Rectal smooth muscle tissue (tissue), 1 donor: ENCODE data around the gene GLRX2.

Experiments
- H3K27ac ChIP-seq: one replicate; pipeline ENCODE4 v1.7.0; 2013; ENCODE audit warnings: low read depth, low read length, inconsistent platforms
- H3K27me3 ChIP-seq: one replicate; pipeline ENCODE4 v1.7.0; 2013; ENCODE audit warnings: low read length; ENCODE audit not compliant: control insufficient read depth, insufficient read depth
- H3K36me3 ChIP-seq: one replicate; pipeline ENCODE4 v1.7.0; 2013; ENCODE audit warnings: low read length; ENCODE audit not compliant: control insufficient read depth, insufficient read depth
- H3K4me1 ChIP-seq: one replicate; pipeline ENCODE4 v1.7.0; 2013; ENCODE audit warnings: low read length; ENCODE audit not compliant: control insufficient read depth, insufficient read depth
- H3K4me3 ChIP-seq: one replicate; pipeline ENCODE4 v1.7.0; 2013; ENCODE audit warnings: low read length
- H3K9ac ChIP-seq: one replicate; pipeline ENCODE4 v1.7.0; 2013; ENCODE audit warnings: low read length

The GLRX2 gene, protein sequence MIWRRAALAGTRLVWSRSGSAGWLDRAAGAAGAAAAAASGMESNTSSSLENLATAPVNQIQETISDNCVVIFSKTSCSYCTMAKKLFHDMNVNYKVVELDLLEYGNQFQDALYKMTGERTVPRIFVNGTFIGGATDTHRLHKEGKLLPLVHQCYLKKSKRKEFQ

GRCh38 chr1:193104907-193105820 lies at the start of gene GLRX2:
Gene GLRX2 (minus strand): TSS chr1:193105414. CDS start chr1:193105382, 32 bp downstream.
- Histone ChIP-seq H3K9ac (peak within 1 kb of the TSS; percentile 52), H3K4me3 (peak within 1 kb of the TSS; percentile 89), H3K27ac (peak within 1 kb of the TSS; percentile 88), H3K4me1 (peaks cover 5% of the 10 kb centered on the region), H3K36me3 (no peaks in the 10 kb centered on the region), H3K27me3 (no peaks in the 10 kb centered on the region)

- Histone ChIP-seq H3K27ac (no peak overlapping the region), H3K9ac (no peak overlapping the region), H3K4me1 (no peaks in the 10 kb centered on the region), H3K36me3 (peaks cover 5% of the 10 kb centered on the region), H3K27me3 (no peaks in the 10 kb centered on the region), H3K4me3 (no peak overlapping the region)
Measured at GRCh38 chr1:193144999-193145398, 39.8 kb upstream of the GLRX2 start.

DNA sequence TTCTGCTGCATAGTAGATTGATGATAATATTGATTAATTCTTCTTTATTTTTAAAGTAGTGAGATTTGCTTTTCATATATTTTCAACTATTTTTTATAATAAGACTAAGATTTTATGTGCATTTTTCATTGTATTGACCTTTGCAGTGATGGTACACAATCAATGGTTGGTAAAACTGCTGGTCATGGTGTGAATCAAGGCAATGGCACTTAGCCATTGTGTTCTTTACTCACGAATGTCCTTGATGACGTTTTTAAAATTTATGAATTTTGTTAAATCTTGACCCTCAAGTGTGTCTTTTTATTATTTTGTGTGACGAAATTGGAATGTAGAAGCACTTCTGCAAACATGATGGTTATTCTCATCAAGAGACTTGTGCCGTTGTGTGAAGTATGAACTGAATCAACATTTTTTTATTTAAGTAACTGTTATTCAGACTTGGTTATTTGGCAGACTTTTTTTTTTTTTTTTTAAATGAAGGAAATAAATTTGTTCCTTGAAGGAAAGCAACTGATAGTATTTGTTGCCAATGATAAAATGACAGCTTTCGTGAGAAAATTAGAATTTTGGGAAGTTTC lies 39.2 kb upstream of the GLRX2 start:
- no peak overlapping the region for H3K4me3 ChIP-seq
- H3K27ac ChIP-seq = no peak overlapping the region
- H3K27me3 ChIP-seq = no peaks in the 10 kb centered on the region
- no peaks in the 10 kb centered on the region for H3K4me1 ChIP-seq
- H3K9ac ChIP-seq = no peak overlapping the region
- H3K36me3 ChIP-seq = peaks cover 11% of the 10 kb centered on the region

DNA sequence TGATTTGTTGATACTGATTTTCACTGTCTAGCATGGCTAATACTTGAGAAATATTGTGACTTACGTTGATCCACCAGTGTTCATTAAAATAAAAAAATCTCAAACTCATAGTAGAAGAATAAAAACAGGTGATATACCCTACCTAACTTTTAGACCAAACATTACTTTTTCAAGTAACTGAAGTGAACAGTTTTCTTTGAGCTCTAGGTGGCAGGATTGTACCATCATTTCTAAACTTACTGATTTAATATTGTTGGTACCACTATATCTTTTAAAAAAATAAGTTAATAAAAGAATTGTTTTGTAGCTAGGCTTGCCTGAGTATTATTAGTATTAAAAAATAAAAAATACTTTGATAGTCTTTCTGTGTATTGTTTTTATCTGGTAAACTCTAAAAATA lies 38.1 kb upstream of the GLRX2 start:
- Histone ChIP-seq H3K27ac (no peak overlapping the region), H3K9ac (no peak overlapping the region), H3K4me1 (no peaks in the 10 kb centered on the region), H3K4me3 (no peak overlapping the region), H3K36me3 (peaks cover 14% of the 10 kb centered on the region), H3K27me3 (no peaks in the 10 kb centered on the region)

DNA sequence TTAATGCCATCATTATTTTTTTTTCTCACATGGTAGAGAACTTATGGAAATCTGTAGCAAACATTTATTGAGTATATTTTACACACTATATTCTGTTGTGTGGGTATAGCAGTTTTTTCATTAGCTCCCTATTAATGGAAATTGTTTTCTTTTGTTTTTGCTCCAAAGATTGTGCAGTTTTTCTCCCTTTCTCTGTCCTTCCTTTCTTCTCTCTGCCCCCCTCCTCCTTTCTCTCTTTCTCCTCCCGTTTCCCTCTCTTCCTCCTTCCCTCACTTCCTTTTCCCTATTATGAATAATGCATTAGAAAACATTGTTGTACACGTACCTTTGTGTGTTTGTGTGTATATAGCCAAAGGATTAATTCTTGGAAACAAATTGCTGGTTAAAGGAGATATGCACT lies 37.2 kb upstream of the GLRX2 start:
- Histone ChIP-seq H3K27ac (no peak overlapping the region), H3K9ac (no peak overlapping the region), H3K27me3 (no peaks in the 10 kb centered on the region), H3K4me1 (no peaks in the 10 kb centered on the region), H3K36me3 (peaks cover 9% of the 10 kb centered on the region), H3K4me3 (no peak overlapping the region)

GRCh38 chr1:193141804-193142203 lies 36.6 kb upstream of the GLRX2 start:
- Histone ChIP-seq H3K9ac (no peak overlapping the region), H3K4me3 (no peak overlapping the region), H3K27me3 (no peaks in the 10 kb centered on the region), H3K27ac (no peak overlapping the region), H3K36me3 (peaks cover 9% of the 10 kb centered on the region), H3K4me1 (no peaks in the 10 kb centered on the region)

GRCh38 chr1:193140254-193140653 lies 35.0 kb upstream of the GLRX2 start:
- Histone ChIP-seq H3K4me1 (no peaks in the 10 kb centered on the region), H3K27me3 (no peaks in the 10 kb centered on the region), H3K9ac (no peak overlapping the region), H3K36me3 (peaks cover 9% of the 10 kb centered on the region), H3K4me3 (no peak overlapping the region), H3K27ac (no peak overlapping the region)

- Histone ChIP-seq H3K36me3 (peaks cover 6% of the 10 kb centered on the region), H3K4me1 (no peaks in the 10 kb centered on the region), H3K9ac (no peak overlapping the region), H3K27ac (no peak overlapping the region), H3K27me3 (no peaks in the 10 kb centered on the region), H3K4me3 (no peak overlapping the region)
Measured at GRCh38 chr1:193131266-193131860, 26.1 kb upstream of the GLRX2 start.

DNA sequence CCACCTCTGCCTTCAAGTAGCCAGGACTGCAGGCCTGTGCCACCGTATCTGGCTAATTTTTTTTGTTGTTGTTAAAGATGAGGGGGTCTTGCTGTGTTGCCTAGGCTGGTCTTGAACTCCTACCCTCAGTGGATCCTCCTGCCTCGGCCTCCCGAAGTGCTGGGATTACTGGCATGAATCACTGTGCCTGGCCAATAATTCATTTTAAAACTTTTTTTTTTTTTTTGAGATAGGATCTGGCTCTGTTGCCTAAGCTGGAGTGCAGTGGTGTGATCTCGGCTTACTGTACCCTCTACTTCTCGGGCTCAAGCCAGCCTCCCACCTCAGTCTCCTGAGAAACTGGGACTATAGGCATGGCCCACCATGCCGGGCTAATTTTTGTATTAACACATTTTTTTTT lies 20.2 kb upstream of the GLRX2 start:
- H3K4me3 ChIP-seq = no peak overlapping the region
- no peaks in the 10 kb centered on the region for H3K27me3 ChIP-seq
- no peak overlapping the region for H3K27ac ChIP-seq
- H3K36me3 ChIP-seq = peaks cover 2% of the 10 kb centered on the region
- no peak overlapping the region for H3K9ac ChIP-seq
- peaks cover 4% of the 10 kb centered on the region for H3K4me1 ChIP-seq

- H3K36me3 ChIP-seq = no peaks in the 10 kb centered on the region
- H3K9ac ChIP-seq = no peak overlapping the region
- no peaks in the 10 kb centered on the region for H3K27me3 ChIP-seq
- no peak overlapping the region for H3K4me3 ChIP-seq
- no peak overlapping the region for H3K27ac ChIP-seq
- H3K4me1 ChIP-seq = peaks cover 4% of the 10 kb centered on the region
Measured at GRCh38 chr1:193123751-193124150, 18.5 kb upstream of the GLRX2 start.

DNA sequence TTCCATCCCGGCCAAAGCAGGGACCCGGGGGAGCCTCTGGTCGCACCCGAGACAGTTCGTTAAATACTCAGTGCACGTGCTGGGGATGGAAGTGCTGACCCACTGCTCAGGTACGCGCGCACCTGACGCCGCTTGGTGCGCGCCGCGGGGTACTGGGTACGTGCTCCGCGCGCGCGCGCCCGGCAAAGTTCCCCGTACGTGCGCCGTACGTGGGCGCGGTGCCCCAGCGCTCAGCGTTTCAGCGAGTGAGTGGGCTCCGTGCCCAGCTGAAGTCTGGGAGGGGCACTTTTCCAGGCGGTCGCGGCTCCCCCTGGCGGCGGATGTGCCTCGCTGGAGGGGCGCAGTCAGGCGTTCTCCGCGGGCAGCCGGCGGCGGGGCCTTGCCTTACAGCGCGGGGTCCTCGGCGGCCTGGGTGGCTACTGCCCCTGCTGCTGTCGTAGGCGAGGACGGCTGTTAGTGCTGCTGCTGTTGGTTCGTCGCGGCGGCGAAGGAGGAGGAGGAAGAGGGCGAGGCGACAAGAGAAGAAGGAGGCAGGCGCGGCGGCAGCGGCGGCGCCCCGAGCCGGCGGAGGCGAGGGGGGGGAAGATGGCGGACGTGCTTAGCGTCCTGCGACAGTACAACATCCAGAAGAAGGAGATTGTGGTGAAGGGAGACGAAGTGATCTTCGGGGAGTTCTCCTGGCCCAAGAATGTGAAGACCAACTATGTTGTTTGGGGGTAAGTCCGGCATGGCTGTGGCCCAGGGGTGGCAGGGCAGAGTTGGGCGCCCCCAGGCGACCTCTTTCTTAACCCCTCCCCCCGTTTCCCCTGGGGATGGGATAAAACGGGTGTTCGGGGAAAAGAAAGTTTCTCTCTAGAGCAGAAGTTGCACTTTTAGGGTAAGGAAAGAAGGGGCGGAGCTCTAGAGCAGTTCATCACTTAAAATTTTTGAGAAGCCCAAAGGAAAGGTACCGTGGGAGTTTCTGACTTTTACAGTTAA lies 16.7 kb upstream of the GLRX2 start, which contains the start of gene CDC73:
TSS of gene CDC73 (plus strand) at position 416 of the 978 bp plus-strand sequence. CDS start at position 586, 170 bp downstream.
- H3K27ac ChIP-seq = peak within 1 kb of the TSS; percentile 88
- H3K36me3 ChIP-seq = no peaks in the 10 kb centered on the region
- peak within 1 kb of the TSS; percentile 66 for H3K9ac ChIP-seq
- peak within 1 kb of the TSS; percentile 80 for H3K4me3 ChIP-seq
- H3K4me1 ChIP-seq = peaks cover 4% of the 10 kb centered on the region
- no peaks in the 10 kb centered on the region for H3K27me3 ChIP-seq
